Brain microvascular endothelial cell (primary cell): Measurements from ENCODE around the gene IAH1.

Experiments used
- DNase-seq: peaks from one replicate; pipeline ENCODE4 v3.0.0-alpha.2; 2020
- H3K27ac ChIP-seq: fragments of 250-450 bp; sonication (Bioruptor Pico); 2 replicates; pipeline ENCODE4 v1.5.1; 2020; ENCODE audit warnings: mild to moderate bottlenecking, moderate library complexity
- H3K27me3 ChIP-seq: fragments of 250-450 bp; sonication (Bioruptor Pico); replicated peaks from 2 replicates; pipeline ENCODE4 v1.5.1; 2020; ENCODE audit warnings: mild to moderate bottlenecking
- H3K36me3 ChIP-seq: fragments of 250-450 bp; sonication (Bioruptor Pico); replicated peaks from 2 replicates; pipeline ENCODE4 v1.5.1; 2020; ENCODE audit warnings: mild to moderate bottlenecking
- H3K4me3 ChIP-seq: 2 replicates; pipeline ENCODE4 v1.5.1; 2011; ENCODE audit warnings: low read depth, mild to moderate bottlenecking, control low read depth, low read length, moderate library complexity
- in situ Hi-C: cut with HindIII; loops from 2 replicates; pipeline ENCODE4 v1.10.0; 2017; ENCODE audit warnings: low sequenced_read_pairs, low pct_ligation_motif_present
- TF ChIP-seq, protein P1 (sequence below): IDR thresholded peaks from 2 replicates; pipeline ENCODE4 v1.5.1; 2011; ENCODE audit warnings: low read depth, mild to moderate bottlenecking, moderate library complexity, low read length, control low read depth, inconsistent platforms; ENCODE audit errors: missing control alignments

The IAH1 gene

DNA sequence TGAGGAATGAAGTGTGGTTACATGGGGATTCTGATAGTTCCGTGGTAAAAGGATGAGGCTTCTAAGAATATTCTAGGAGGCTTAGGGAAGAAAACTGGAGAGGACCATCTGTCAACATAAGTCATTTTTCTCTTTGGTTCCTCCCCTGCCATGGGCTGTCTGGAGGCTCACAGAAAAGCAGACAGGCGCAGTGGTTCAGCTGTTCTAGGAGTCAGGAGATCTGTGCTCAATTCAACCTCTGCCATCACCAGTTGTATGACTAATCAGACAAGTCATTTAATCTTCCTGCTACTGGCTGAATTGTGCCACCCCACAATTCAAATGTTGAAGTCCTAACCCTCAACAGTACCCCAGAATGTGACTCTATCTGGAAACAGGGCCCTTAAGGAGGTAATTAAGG is 44.9 kb downstream of the IAH1 start:
- peaks cover 29% of the 10 kb centered on the region for H3K36me3 ChIP-seq

DNA sequence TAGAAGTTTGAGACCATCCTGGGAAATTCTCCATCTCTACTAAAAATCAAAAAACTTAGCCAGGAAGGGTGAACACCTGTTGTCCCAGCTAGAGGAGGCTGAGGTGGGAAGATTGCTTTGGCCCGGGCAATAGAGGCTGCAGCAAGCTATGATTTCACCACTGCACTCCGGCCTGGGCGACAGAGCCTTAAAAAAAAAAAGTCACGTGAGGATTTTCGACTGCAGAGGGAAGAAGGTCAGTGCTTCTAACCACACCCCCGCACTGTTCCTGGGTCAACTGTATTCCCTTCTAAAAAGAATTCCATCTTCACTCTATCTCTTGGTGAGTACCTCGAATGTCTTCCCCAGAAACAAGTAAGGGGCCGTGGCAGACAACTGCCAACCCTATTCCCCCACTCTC is 49.9 kb downstream of the IAH1 start:
- Histone ChIP-seq H3K27ac (no peak overlapping the region), H3K27me3 (no peaks in the 10 kb centered on the region), H3K36me3 (peaks cover 34% of the 10 kb centered on the region), H3K4me3 (no peak overlapping the region)
- in situ Hi-C loops, result no loop called here
- DNase-seq, result no peak
- TF ChIP-seq, protein P1, sequence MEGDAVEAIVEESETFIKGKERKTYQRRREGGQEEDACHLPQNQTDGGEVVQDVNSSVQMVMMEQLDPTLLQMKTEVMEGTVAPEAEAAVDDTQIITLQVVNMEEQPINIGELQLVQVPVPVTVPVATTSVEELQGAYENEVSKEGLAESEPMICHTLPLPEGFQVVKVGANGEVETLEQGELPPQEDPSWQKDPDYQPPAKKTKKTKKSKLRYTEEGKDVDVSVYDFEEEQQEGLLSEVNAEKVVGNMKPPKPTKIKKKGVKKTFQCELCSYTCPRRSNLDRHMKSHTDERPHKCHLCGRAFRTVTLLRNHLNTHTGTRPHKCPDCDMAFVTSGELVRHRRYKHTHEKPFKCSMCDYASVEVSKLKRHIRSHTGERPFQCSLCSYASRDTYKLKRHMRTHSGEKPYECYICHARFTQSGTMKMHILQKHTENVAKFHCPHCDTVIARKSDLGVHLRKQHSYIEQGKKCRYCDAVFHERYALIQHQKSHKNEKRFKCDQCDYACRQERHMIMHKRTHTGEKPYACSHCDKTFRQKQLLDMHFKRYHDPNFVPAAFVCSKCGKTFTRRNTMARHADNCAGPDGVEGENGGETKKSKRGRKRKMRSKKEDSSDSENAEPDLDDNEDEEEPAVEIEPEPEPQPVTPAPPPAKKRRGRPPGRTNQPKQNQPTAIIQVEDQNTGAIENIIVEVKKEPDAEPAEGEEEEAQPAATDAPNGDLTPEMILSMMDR, result no peak

More for the DNA sequence above, 44.9 kb downstream of the IAH1 start:
- Histone ChIP-seq H3K27ac (no peak overlapping the region), H3K27me3 (no peaks in the 10 kb centered on the region), H3K4me3 (no peak overlapping the region)
- in situ Hi-C loops, result no loop called here
- TF ChIP-seq, protein P1, result no peak
- peak; percentile 32 for DNase-seq

DNA sequence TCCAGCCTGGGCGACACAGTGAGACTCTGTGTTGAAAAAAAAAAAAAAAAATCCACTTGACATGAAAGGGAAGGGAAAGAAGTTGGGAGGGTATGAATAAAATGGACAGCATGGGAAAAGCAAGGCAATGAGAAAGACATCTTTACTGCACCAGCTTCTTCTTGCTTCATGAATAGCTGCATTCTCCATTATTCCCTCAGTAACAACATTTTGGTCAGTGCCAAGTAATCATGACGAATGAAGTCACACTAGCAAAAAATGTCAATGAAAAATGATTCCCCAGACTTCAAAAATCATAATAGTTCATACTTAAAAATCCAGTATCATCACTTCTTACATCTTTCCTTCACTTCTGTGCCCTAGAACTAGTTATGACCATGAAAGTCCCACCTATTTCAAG is 50.9 kb downstream of the IAH1 start:
- no peak overlapping the region for H3K27ac ChIP-seq
- peaks cover 31% of the 10 kb centered on the region for H3K36me3 ChIP-seq
- in situ Hi-C loops, result no loop called here

DNA sequence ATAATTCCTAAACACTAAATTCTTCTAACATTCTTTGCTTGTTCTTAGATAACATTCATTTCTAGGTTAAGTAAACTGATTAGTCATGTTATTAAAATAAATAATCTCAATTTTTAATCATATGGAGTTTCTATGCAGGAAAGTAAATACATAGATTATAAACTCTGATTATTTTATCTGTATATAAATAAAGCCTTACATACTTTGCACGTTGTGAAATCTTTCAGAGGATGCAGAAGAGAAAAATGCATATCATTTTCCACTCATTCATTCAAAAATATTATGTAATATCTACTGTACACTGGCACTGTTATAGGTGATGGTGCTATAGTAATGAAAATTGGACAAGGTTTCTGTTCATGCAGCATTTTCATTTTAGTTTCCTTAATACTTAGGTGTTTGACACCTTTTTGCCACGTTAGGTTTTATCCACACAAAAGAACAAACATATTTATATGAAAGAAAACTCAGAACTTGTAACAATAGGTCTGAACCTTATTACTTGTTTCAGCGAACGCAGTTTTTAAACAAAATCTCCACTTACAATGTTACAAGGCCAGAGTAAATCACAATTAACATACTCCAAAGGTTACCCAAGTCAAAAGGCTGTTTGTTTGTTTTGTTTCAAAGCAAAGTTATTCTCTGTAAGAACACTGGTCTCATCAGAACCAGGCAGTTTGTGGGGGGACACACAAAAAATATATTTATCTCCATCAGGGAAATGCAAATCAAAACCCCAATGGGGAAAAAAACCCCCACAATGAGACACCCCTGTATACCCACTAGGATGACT is 53.8 kb downstream of the IAH1 start:
- Histone ChIP-seq H3K27me3 (no peaks in the 10 kb centered on the region), H3K27ac (no peak overlapping the region), H3K4me3 (no peak overlapping the region), H3K36me3 (peaks cover 22% of the 10 kb centered on the region)
- TF ChIP-seq, protein P1, result no peak
- in situ Hi-C loops, result no loop called here
- no peak for DNase-seq

More for the DNA sequence above, 50.9 kb downstream of the IAH1 start:
- TF ChIP-seq, protein P1, result no peak
- H3K4me3 ChIP-seq, result no peak overlapping the region
- no peak for DNase-seq
- H3K27me3 ChIP-seq, result no peaks in the 10 kb centered on the region

DNA sequence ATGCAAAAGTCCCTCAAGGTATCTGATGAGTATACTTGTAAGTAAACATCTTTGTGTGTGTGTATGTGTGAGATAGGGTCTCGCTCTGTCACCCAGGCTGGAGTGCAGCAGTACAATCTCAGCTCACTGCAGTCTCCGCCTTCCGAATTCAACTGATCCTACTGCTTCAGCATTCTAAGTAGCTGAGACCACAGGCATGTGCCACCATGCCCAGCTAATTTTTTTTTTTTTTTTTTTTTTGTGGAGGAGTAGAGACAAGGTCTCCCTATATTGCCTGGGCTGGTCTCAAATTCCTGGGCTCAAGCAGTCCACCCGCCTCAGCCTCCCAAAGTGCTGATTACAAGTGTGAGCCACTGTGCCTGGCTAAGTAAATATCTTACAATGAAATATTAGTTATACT is 58.1 kb downstream of the IAH1 start:
- no peak for DNase-seq
- H3K36me3 ChIP-seq, result peaks cover 10% of the 10 kb centered on the region
- in situ Hi-C loops, result no loop called here
- H3K4me3 ChIP-seq, result no peak overlapping the region
- no peaks in the 10 kb centered on the region for H3K27me3 ChIP-seq
- no peak overlapping the region for H3K27ac ChIP-seq
- TF ChIP-seq, protein P1, result no peak

DNA sequence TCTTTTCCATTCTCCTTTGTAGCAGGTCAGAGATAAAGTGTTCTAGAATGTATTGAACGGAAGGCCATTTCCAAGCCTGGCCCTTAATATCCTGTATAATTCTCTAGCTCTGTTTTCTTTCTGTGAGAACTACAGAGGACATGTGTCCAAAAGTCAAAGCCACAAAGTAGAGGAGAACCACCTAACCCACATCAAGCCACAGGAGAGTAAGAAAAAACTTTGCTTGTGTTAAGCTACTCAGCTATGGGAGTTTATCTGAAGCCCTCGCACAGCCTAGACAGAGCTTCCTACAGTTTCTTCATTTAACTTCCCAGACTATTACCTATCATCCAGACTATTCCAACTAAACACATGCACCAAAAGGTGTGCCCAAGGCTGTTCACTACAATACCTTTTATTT is 59.3 kb downstream of the IAH1 start:
- no peak for DNase-seq
- TF ChIP-seq, protein P1, result no peak
- in situ Hi-C loops, result no loop called here
- peaks cover 8% of the 10 kb centered on the region for H3K36me3 ChIP-seq
- no peaks in the 10 kb centered on the region for H3K27me3 ChIP-seq
- H3K4me3 ChIP-seq, result no peak overlapping the region
- no peak overlapping the region for H3K27ac ChIP-seq
